GM18519 (cell line): ENCODE results near the gene CDK11A.
"Not testable (repeated sequence)": the region's sequence is repeated elsewhere in the genome, so short reads cannot be mapped to it uniquely, and the experiment has no call there.

Experiments
- ATAC-seq: cut with Tn5 transposase; IDR thresholded peaks from one replicate; pipeline ENCODE4 v1.9.1; 2021; ENCODE audit warnings: mild to moderate bottlenecking, moderate library complexity; ENCODE audit not compliant: unreplicated experiment, low FRiP score

Gene CDK11A

GRCh38 chr1:1664941-1665814 lies 59.0 kb downstream of the CDK11A start:
- no peak for ATAC-seq

- ATAC-seq: not testable (repeated sequence)
Observed at GRCh38 chr1:1664318-1664717, 59.8 kb downstream of the CDK11A start.

GRCh38 chr1:1662830-1663560 lies 61.2 kb downstream of the CDK11A start:
- ATAC-seq: not testable (repeated sequence)

GRCh38 chr1:1662392-1662791 lies 61.8 kb downstream of the CDK11A start:
- ATAC-seq: not testable (repeated sequence)

- ATAC-seq: peak; percentile 70
Observed at GRCh38 chr1:1658583-1659549, 65.3 kb downstream of the CDK11A start, which contains the start of gene CDK11B. CDK11B (minus strand) TSS chr1:1659004; CDS start chr1:1657485, 1,519 bp downstream.
